H1 (cell line): ENCODE data around the gene GCLC.

Source experiments
- CHD1 ChIP-seq: IDR thresholded peaks from 2 replicates; pipeline ENCODE4 v1.6.1; 2012; ENCODE audit warnings: low read depth, low read length, improper control_type of control experiment
- GABPA ChIP-seq: IDR thresholded peaks from 2 replicates; pipeline ENCODE4 v1.6.1; 2011; ENCODE audit warnings: mild to moderate bottlenecking, low read length, moderate library complexity, borderline replicate concordance; ENCODE audit not compliant: insufficient read depth
- HDAC6 ChIP-seq: IDR thresholded peaks from one replicate; pipeline ENCODE4 v1.7.1; 2012; ENCODE audit warnings: low read depth, mild to moderate bottlenecking, inconsistent platforms, low read length, moderate library complexity
- JUND ChIP-seq: IDR thresholded peaks from 2 replicates; pipeline ENCODE4 v1.6.1; 2011; ENCODE audit warnings: mild to moderate bottlenecking, improper control_type of control experiment, low read length
- POLR2A ChIP-seq, 2 experiments: IDR thresholded peaks; 1 replicate in 1 of 2; 2 replicates in 1 of 2; pipeline ENCODE4 v1.6.1; 2011; ENCODE audit warnings: low read depth in 2 of 2, low read length in 2 of 2, mild to moderate bottlenecking in 2 of 2; ENCODE audit errors: control extremely low read depth in 1 of 2
- POLR2AphosphoS5 ChIP-seq: IDR thresholded peaks from 2 replicates; pipeline ENCODE4 v1.6.1; 2011; ENCODE audit warnings: low read depth, low read length
- SIN3A ChIP-seq, 2 experiments: IDR thresholded peaks in 1 of 2; conservative IDR thresholded peaks in 1 of 2; 2 replicates each; pipeline ENCODE4 v1.6.1; 2011 to 2012; ENCODE audit warnings: low read length in 2 of 2, improper control_type of control experiment in 1 of 2, low read depth in 1 of 2, mild to moderate bottlenecking in 1 of 2
- SP2 ChIP-seq: IDR thresholded peaks from 2 replicates; pipeline ENCODE4 v1.6.1; 2012; ENCODE audit warnings: mild to moderate bottlenecking, low read length, inconsistent platforms
- TEAD4 ChIP-seq: IDR thresholded peaks from 2 replicates; pipeline ENCODE4 v1.6.1; 2012; ENCODE audit warnings: low read depth, low read length, inconsistent platforms, mixed read lengths
- TF ChIP-seq, protein P1 (sequence below), 3 experiments: IDR thresholded peaks; 1 replicate in 2 of 3; 2 replicates in 1 of 3; pipeline versions ENCODE4 v1.5.1 to v1.6.1; 2011; ENCODE audit warnings: low read length in 3 of 3, mild to moderate bottlenecking in 3 of 3, inconsistent platforms in 2 of 3, low read depth in 1 of 3, moderate library complexity in 1 of 3; ENCODE audit not compliant: insufficient read depth in 1 of 3; ENCODE audit errors: control extremely low read depth in 1 of 3

DNA sequence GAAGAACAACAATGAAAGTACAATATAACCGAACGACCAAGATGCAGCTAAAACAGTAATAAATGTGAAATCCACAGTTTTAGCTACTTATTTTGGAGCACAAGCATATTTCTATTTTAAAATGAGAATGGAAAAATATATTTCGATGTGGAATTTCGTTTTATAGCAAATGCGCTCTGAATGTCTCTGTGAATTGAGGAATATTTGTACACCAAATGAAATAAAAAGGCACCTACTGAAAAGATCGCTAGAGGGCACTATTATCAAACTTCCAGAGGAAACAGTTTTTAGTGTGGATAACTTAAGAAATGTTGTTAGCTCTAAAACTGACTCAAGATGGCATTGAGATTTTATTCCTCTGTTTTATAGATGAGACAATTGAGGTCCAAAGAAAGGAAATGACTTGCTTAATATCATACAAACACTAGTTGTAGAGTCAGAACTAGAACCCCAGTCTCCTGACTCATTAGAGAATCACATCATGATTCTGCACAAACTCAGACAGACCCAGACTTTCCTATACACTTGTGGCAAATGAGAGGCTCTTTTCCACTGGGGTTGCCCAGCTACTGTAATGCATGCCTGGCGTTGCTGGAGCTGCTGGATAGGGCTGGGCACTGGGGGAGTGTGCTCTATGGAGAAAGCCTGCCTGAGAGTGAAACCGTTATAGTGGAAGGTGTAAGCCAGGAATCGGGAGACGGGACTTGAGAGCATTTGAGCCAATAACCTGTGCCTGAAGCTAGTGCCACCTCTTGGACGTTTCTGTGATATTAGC, 51.9 kb downstream of the GCLC start:
- TF ChIP-seq GABPA (no peak), JUND (no peak), CHD1 (no peak), SIN3A (conservative IDR thresholded peaks at IDR 0.05 in 1 of 2, IDR thresholded peaks at IDR 0.05 in 1 of 2; ENCODE audit: low read depth in 1 of 2, low read length in 2 of 2) (no peak), POLR2A (IDR thresholded peaks at IDR 0.05; ENCODE audit: control extremely low read depth in 1 of 2, low read depth in 2 of 2, low read length in 2 of 2) (no peak), POLR2AphosphoS5 (no peak), SP2 (no peak), TEAD4 (no peak), HDAC6 (no peak)
- TF ChIP-seq, protein P1, sequence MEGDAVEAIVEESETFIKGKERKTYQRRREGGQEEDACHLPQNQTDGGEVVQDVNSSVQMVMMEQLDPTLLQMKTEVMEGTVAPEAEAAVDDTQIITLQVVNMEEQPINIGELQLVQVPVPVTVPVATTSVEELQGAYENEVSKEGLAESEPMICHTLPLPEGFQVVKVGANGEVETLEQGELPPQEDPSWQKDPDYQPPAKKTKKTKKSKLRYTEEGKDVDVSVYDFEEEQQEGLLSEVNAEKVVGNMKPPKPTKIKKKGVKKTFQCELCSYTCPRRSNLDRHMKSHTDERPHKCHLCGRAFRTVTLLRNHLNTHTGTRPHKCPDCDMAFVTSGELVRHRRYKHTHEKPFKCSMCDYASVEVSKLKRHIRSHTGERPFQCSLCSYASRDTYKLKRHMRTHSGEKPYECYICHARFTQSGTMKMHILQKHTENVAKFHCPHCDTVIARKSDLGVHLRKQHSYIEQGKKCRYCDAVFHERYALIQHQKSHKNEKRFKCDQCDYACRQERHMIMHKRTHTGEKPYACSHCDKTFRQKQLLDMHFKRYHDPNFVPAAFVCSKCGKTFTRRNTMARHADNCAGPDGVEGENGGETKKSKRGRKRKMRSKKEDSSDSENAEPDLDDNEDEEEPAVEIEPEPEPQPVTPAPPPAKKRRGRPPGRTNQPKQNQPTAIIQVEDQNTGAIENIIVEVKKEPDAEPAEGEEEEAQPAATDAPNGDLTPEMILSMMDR (IDR thresholded peaks at IDR 0.05; ENCODE audit: control extremely low read depth in 1 of 3, insufficient read depth in 1 of 3, low read depth in 1 of 3, low read length in 3 of 3) = peak in 2 of 3 experiments; percentile 52; a peak in 2 of 4 replicates
